Peyer's patch (tissue), 4 donors: ENCODE measurements around the gene AOAH. TPM values are rescaled to one million over a fixed set of nuclear protein-coding genes. Genes with fewer than 3 reads are reported as not detected.

Experiments used
- DNase-seq, 3 donors: peaks; one replicate each; pipeline ENCODE4 v3.0.0-alpha.2; 2017 to 2019
- H3K27ac ChIP-seq, 4 donors: fragments of 200-600 bp; sonication (generic); one replicate each; pipeline ENCODE4 v1.5.1; 2016 to 2019
- H3K27me3 ChIP-seq, 2 donors: fragments of 200-600 bp; sonication (generic); one replicate each; pipeline ENCODE4 v1.5.1; 2019
- H3K36me3 ChIP-seq, 3 donors: fragments of 200-600 bp; sonication (generic); one replicate each; pipeline ENCODE4 v1.5.1; 2016 to 2019
- H3K4me1 ChIP-seq, 4 donors: fragments of 200-600 bp; sonication (generic); one replicate each; pipeline ENCODE4 v1.5.1; 2016 to 2019
- H3K4me3 ChIP-seq, 4 donors: fragments of 200-600 bp; sonication (generic); 1 replicate in 3 of 4; 2 replicates in 1 of 4; pipeline ENCODE4 v1.5.1; 2016 to 2019; ENCODE audit warnings: mild to moderate bottlenecking in 1 of 4
- H3K9me3 ChIP-seq, 4 donors: fragments of 200-600 bp; sonication (generic); one replicate each; pipeline ENCODE4 v1.5.1; 2016 to 2019; ENCODE audit warnings: mild to moderate bottlenecking in 1 of 4
- CTCF ChIP-seq, 6 experiments: fragments of 450-650 bp in 4 of 6; fragments of 200-600 bp in 2 of 6; sonication (generic) in 1 of 6; IDR thresholded peaks; one replicate each; pipeline ENCODE4 v1.5.1; 2017 to 2019; ENCODE audit warnings: antibody characterized with exemption in 6 of 6, mild to moderate bottlenecking in 3 of 6, moderate library complexity in 1 of 6
- POLR2A ChIP-seq, 2 donors: fragments of 450-650 bp; IDR thresholded peaks; one replicate each; pipeline ENCODE4 v1.5.1; 2017; ENCODE audit warnings: antibody characterized with exemption in 2 of 2, mild to moderate bottlenecking in 2 of 2, moderate library complexity in 2 of 2
- total RNA-seq, 4 donors: library from RNA; depleted of rRNA; stranded (reverse); fragments of >200 nt; gene quantifications; one replicate each; pipeline ENCODE4 v1.1.0, GENCODE V29; 2016

Gene AOAH
- total RNA-seq, 4 donors from 2014 or later = 33.3 to 60.2 (median 43.6) TPM

GRCh38 chr7:36677769-36678437 is 46.4 kb downstream of the AOAH start:
- no peak for DNase-seq
- no peak overlapping the region for H3K4me3 ChIP-seq
- H3K27ac ChIP-seq = peak overlapping the region in 3 of 4 donors; percentile 35 to 49 (median 46)
- no peaks in the 10 kb centered on the region for H3K27me3 ChIP-seq
- TF ChIP-seq CTCF (IDR thresholded peaks at IDR 0.05) = no peak
- TF ChIP-seq POLR2A (IDR thresholded peaks at IDR 0.05) = no peak
- H3K4me1 ChIP-seq = peaks cover 0 to 3% (median 0%) of the 10 kb centered on the region in 4 donors
- H3K36me3 ChIP-seq = no peaks in the 10 kb centered on the region
- no peaks in the 10 kb centered on the region for H3K9me3 ChIP-seq

GRCh38 chr7:36673703-36674102 is 50.6 kb downstream of the AOAH start:
- H3K36me3 ChIP-seq = no peaks in the 10 kb centered on the region
- peaks cover 0 to 1% (median 0%) of the 10 kb centered on the region in 4 donors for H3K4me1 ChIP-seq
- no peak overlapping the region for H3K4me3 ChIP-seq
- H3K27ac ChIP-seq = no peak overlapping the region
- no peak for DNase-seq
- H3K9me3 ChIP-seq = no peaks in the 10 kb centered on the region
- no peaks in the 10 kb centered on the region for H3K27me3 ChIP-seq
- TF ChIP-seq POLR2A (IDR thresholded peaks at IDR 0.05) (no peak), CTCF (IDR thresholded peaks at IDR 0.05) (no peak)

- DNase-seq = no peak
- Histone ChIP-seq H3K27ac (no peak overlapping the region), H3K4me1 (no peaks in the 10 kb centered on the region), H3K4me3 (no peak overlapping the region), H3K9me3 (no peaks in the 10 kb centered on the region), H3K27me3 (no peaks in the 10 kb centered on the region), H3K36me3 (no peaks in the 10 kb centered on the region)
- TF ChIP-seq POLR2A (IDR thresholded peaks at IDR 0.05) = no peak
- TF ChIP-seq CTCF (IDR thresholded peaks at IDR 0.05) = no peak
Observed at GRCh38 chr7:36671432-36671829, 52.9 kb downstream of the AOAH start.

GRCh38 chr7:36670585-36671431 is 53.5 kb downstream of the AOAH start:
- Histone ChIP-seq H3K36me3 (no peaks in the 10 kb centered on the region), H3K9me3 (no peaks in the 10 kb centered on the region), H3K27ac (no peak overlapping the region), H3K4me1 (no peaks in the 10 kb centered on the region), H3K27me3 (no peaks in the 10 kb centered on the region), H3K4me3 (no peak overlapping the region)
- peak in 2 of 3 donors; percentile 44 to 84 for DNase-seq
- TF ChIP-seq POLR2A (IDR thresholded peaks at IDR 0.05) (no peak), CTCF (IDR thresholded peaks at IDR 0.05) (peak; percentile 63 to 91 (median 84))

DNA sequence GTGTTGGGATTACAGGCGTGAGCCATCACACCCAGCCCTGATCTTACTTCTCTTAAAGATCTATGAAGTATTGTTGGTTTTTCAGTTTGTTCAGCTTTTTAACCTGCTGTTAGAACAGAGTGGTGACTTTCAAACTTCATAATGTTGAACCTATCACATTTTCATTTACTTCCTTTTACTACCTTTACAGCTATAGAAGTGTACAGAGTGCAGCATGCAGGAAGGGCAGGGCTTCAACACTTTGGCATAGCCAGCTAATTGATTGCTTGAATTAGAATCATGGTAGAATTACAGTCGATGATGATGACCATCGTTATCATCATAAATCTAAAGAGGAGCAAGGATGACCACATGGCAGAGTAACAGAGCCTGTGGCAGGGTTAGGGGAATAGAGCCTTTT is 55.5 kb downstream of the AOAH start:
- no peak overlapping the region for H3K4me3 ChIP-seq
- H3K9me3 ChIP-seq = no peaks in the 10 kb centered on the region
- TF ChIP-seq CTCF (IDR thresholded peaks at IDR 0.05) (no peak), POLR2A (IDR thresholded peaks at IDR 0.05) (no peak)
- no peak for DNase-seq
- H3K27ac ChIP-seq = peak overlapping the region in 1 of 4 donors; percentile 3
- H3K4me1 ChIP-seq = peaks cover 0 to 2% (median 0%) of the 10 kb centered on the region in 4 donors
- H3K27me3 ChIP-seq = no peaks in the 10 kb centered on the region
- H3K36me3 ChIP-seq = no peaks in the 10 kb centered on the region
